ENCODE measurements around the gene CFHR2.

The CFHR2 gene

GRCh38 chr1:197003132-197003531 is 59.6 kb downstream of the CFHR2 start:
- DNase-seq = no peak

- no peak for DNase-seq
Measured at GRCh38 chr1:197008861-197009260, 65.3 kb downstream of the CFHR2 start.
